Activated T-cell treated with anti-CD3 and anti-CD28 coated beads for 24 hours (primary cell): ENCODE measurements around the gene TAL2.
"Not testable (repeated sequence)": the region's sequence is repeated elsewhere in the genome, so short reads cannot be mapped to it uniquely, and the experiment has no call there.

Source experiments
- DNase-seq: peaks from one replicate; pipeline ENCODE4 v3.0.0-alpha.2; 2020; ENCODE audit warnings: low read depth

Gene TAL2

DNA sequence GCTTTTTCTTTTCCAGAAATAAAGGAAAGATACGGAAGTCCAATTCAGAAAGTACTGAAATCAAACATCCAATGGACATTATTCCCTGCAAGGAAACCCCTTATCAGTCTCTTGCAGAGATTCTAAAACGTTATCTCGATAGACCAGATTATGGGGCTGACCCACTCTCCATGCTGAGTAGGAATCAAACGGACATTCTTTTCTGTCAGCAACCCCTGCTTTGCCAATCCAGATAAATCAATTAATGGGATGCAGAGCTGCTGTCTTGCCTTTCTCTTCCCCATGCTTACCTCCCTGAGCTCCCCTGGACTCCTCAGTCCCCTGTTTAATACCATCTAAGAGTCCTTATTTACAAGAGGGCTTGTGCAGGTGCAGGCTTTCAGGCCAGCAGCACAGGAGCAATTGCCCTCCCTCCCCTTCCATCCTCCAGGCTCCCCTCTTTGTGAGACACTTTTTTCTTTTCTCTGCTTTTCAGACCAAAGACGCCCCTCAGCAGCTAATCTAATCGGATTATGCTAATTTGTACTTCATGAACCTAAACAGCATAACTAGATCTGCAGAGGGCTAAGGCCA is 14.2 kb downstream of the TAL2 start:
- DNase-seq, result no peak

- DNase-seq, result no peak
Measured at GRCh38 chr9:105678163-105678562, 15.9 kb downstream of the TAL2 start.

GRCh38 chr9:105678781-105679180 is 16.5 kb downstream of the TAL2 start:
- DNase-seq, result no peak

DNA sequence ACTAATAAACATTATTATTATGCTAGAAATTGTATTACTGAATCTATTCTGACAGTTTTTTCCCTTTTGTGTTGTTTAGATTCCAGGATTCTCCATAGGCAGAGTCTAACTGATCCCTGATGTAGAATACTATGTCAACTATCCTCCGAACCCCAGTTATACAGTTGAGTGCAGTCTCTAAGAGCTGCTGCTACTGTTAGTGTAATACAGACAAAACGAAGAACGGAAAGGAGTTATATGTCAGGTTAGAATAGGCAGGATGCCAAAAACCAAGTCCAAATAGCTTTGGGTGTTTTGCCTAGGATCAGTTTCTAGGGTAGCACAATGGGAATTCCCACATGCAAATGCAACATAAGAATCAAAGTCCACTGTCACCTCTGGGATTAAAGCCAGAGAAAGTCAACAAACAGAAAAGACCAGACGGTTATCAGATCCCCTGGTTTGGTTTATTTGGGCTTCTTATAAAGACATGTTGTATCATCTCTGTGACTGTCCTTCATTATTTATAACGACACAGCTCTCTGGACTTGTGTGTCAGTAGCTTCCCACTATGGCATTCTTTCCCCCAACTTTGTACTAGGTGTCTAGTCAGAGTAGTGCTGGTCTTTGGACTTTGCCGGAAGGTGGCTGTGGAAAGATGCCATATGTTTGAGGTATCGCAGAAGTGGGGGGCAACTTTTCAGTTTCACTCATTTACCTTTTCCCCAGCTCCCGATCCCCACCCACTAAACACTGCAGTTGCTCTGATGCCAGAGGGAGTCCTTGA is 17.2 kb downstream of the TAL2 start:
- no peak for DNase-seq

DNA sequence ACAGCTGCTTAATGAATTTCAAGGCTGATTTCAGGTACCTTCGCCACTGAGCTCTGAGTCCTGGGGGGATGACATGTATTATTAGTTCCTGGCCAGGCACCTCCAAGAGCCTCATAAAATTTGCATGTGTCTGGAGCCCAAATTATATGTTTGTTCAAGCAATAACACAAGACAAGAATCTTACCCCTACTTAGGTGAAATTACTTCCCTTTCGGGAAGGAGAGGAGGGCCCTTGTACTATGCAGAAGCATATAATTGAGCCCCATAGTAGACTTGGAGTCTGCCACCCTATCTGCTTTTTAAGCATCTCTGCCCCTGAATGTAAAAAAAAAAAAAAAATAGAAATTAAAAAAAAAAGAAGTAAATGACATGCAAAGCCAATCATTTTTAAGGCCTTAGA is 19.1 kb downstream of the TAL2 start:
- no peak for DNase-seq

DNA sequence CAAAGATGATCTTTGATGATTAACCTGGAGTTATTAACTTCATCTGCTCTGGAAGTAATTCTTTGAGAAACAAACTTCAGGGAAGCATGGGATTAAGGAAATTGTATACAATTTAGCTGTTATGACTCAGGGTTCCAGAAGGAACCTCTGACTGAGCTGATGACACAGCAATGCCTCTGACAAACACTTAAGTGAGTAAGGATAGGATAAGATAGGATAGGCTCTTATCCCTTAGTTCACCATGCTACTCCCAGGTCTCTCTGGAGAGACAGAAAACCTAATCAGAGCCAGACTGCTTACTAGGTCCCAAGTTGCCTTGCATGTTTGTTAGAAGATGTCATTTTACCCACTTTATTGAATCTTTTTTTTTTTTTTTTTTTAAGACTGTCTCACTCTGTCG is 19.5 kb downstream of the TAL2 start:
- DNase-seq, result no peak

DNA sequence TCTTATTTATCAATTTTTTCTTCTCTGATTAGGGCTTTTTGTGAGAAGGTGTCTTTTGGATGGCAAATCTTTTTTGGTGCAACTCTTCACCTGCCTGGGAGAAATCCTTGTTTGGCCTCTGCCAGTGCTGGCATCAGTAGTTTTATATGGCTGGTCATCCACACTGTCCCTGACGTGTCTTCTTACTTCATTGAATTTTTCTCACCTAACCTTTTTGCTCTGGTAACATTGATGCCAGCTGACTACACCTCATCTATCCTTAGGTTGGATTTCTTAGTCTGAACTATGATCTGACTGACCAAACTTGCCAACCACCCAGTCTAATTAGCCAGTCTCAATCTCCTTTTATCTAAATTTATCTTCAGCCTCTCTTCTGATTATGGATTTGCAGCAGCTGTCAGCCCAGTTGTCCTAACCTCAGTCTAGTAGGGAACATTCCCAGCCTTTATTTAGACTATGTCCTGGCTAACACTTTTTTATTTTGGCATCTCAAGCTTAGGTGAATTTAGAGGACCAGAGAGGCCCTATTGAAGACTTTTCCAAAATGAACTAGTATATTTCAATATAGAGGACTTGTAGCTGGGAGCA is 21.5 kb downstream of the TAL2 start:
- DNase-seq, result no peak

DNA sequence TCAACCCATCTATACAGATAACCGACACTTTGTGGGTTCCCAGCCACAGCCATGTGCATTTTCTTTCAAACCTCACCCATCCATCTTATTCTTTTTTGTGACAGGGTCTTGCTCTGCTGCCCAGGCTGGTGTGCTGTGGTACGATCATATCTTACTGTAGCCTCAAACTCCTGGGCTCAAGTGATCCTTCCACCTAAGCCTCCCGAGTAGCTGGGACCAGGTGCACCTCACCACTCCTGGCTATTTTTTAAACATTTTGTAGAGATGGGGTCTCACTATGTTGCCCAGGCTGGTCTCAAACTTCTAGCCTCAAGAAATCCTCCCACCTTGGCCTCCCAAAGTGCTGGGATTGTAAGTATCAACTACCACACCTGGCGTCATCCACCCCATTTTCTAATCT is 24.7 kb downstream of the TAL2 start:
- no peak for DNase-seq

DNA sequence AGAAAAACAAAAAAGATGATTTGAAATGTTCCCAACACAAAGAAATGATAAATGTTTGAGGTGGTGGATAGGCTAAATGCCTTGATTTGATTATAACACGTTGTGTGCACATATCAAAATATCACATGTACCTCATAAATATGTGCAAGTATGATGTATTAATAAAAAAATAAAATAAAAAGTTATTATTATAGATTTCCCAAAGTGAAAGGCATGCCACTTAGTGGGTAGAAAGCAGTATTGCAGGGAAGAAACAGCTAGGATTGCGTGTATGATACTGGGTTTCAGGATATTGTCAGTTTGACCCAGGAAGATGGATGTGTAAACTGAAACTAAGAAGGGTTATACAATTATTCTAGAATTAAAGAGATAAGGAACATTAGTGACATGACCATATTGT is 28.5 kb downstream of the TAL2 start:
- no peak for DNase-seq

DNA sequence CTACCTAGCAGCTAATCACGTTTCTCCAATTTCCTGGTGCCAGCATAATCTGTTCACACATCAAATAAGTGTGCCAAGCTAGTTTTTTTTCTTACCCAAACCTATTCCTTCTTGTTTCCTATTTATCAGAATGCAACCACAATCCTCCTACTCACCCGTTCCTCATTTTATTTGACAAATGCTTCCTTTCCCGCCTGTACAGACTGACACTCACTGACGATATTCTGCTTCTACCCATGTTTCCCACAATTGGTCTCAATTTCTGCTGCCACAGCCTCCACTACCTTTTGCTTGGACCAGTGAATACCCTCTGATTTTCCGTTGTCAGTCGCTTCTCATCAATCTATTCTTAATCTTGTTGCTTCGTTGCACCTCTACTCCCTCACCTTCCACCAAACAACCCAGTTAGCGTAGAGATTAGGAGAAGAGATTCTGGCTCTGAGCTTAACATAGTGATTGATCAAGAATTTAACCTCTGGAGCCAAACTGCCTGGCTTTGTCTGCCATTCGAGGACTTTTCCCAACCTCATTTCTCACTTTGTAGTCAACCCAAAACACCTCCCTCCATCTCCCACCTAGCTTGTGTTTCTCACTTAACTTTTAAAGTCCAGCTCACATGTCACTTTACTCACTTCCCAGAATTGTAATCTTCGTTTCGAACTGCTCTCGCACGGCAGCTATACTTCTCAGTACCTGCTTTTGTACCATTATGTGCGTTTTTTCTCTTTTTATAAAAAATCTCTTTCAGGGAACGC is 31.4 kb downstream of the TAL2 start:
- DNase-seq, result no peak

GRCh38 chr9:105694190-105694847 is 32.1 kb downstream of the TAL2 start, which contains the start of gene TMEM38B:
Gene TMEM38B (plus strand): TSS chr9:105694541. CDS start chr9:105694661, 120 bp downstream.
- DNase-seq, result peak; percentile 71

DNA sequence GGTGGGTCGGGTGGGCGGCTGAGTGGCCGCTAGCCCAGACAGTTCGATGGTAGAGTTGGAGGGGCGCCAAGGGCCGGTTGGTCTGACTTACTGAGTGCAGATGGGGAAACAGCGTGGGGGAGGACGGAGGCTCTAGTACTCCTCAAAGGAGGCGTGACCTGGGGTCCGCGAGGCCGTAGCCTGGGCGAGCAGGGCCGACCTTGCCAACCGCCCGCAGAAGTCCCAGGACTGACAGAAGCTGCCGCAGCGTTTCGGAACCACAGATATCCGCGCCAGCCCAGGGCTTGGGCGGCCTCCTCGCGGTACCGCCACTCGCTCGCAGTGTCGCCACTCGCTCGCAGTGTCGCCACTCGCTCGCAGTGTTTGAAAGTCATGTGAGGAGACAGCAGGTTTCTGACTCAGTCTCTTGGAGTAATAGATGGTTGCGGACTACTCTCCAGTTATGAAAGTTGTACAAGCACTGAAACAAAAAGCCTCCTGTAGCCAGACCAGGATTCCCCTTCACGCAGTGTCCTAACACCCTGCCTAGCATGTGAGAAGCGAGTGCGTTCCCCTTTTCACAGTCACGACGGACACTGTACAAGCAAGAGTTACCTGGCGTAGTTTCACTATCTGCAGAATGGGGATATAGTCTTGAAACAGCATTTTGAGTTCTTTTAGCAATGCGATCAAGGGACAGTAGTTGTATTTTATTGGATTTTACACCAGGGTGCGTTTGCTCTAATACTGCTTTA is 32.8 kb downstream of the TAL2 start:
- DNase-seq, result peak; percentile 38

GRCh38 chr9:105696219-105696793 is 34.0 kb downstream of the TAL2 start:
- DNase-seq, result no peak

DNA sequence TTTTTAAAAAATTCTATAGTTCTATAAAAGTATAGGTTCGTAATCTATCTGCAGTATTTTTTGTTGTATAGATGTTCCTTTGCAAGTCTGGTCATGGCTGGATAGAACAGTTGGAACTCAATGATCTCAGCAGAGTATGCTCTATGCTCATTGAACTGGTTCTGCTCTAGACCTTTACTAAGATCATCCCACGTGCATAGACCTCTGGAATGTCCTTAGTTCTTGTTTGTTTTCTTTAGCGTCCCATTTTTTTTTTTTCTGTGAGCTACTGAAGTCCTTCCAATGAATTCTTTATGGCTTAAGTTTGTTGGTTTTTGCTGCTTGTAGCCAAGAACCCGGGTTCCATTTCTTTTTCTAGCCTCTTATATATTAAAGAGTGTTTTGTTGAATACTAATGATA is 35.6 kb downstream of the TAL2 start:
- DNase-seq, result no peak

GRCh38 chr9:105698348-105698870 is 36.2 kb downstream of the TAL2 start:
- no peak for DNase-seq

- no peak for DNase-seq
Measured at GRCh38 chr9:105700668-105701067, 38.4 kb downstream of the TAL2 start.

GRCh38 chr9:105701145-105701544 is 38.9 kb downstream of the TAL2 start:
- no peak for DNase-seq

- DNase-seq, result no peak
Measured at GRCh38 chr9:105702207-105702606, 40.0 kb downstream of the TAL2 start.

DNA sequence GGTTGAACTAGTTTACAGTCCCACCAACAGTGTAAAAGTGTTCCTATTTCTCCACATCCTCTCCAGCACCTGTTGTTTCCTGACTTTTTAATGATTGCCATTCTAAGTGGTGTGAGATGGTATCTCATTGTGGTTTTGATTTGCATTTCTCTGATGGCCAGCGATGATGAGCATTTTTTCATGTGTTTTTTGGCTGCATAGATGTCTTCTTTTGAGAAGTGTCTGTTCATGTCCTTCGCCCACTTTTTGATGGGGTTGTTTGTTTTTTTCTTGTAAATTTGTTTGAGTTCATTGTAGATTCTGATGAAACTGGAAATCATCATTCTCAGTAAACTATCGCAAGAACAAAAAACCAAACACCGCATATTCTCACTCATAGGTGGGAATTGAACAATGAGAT is 41.4 kb downstream of the TAL2 start:
- DNase-seq, result not testable (repeated sequence)

GRCh38 chr9:105706156-105706555 is 43.9 kb downstream of the TAL2 start:
- no peak for DNase-seq

GRCh38 chr9:105708405-105708804 is 46.1 kb downstream of the TAL2 start:
- no peak for DNase-seq
